ENCODE results near the gene RNF214. TPM values are rescaled to one million over a fixed set of nuclear protein-coding genes. Genes with fewer than 3 reads are reported as not detected.

Gene RNF214
- total RNA-seq, 1 donor from 2014 or later = 39.9 TPM

- no peak for TF ChIP-seq CTCF (IDR thresholded peaks at IDR 0.05; ENCODE audit: unreplicated experiment)
- DNase-seq (ENCODE audit: low spot score in 2 of 2, unreplicated experiment in 2 of 2) = no peak
- no peak overlapping the region for H3K4me3 Mint-ChIP-seq
- peaks cover 16% of the 10 kb centered on the region for H3K36me3 Mint-ChIP-seq
- H3K27ac Mint-ChIP-seq = no peak overlapping the region
- no peaks in the 10 kb centered on the region for H3K27me3 Mint-ChIP-seq (ENCODE audit: low read depth)
- H3K4me1 Mint-ChIP-seq = peaks cover 3% of the 10 kb centered on the region
- no peaks in the 10 kb centered on the region for H3K9me3 Mint-ChIP-seq
These were observed 102.4 kb downstream of the RNF214 start for GRCh38 chr11:117334896-117335295.

GRCh38 chr11:117335399-117335798 is 102.9 kb downstream of the RNF214 start:
- Mint-ChIP-seq H3K4me3 (no peak overlapping the region), H3K27ac (no peak overlapping the region), H3K36me3 (peaks cover 20% of the 10 kb centered on the region), H3K27me3 (ENCODE audit: low read depth) (no peaks in the 10 kb centered on the region), H3K9me3 (no peaks in the 10 kb centered on the region), H3K4me1 (no peaks in the 10 kb centered on the region)
- DNase-seq (ENCODE audit: low spot score in 2 of 2, unreplicated experiment in 2 of 2) = no peak
- TF ChIP-seq CTCF (IDR thresholded peaks at IDR 0.05; ENCODE audit: unreplicated experiment) = no peak

Other genes starting within 250 kb of the RNF214 start
- 28.1 to 38.1 TPM (median 35.6 TPM) in 3 replicates for gene SIK3, start 134.2 kb upstream of the RNF214 start, total RNA-seq
- gene PAFAH1B2, start 88.4 kb upstream of the RNF214 start, total RNA-seq = 95.0 to 98.6 TPM (median 97.3 TPM) in 3 replicates
- 37.6 to 41.7 TPM (median 39.4 TPM) in 3 replicates for gene SIDT2, start 53.9 kb upstream of the RNF214 start, total RNA-seq
- gene TAGLN, start 33.3 kb upstream of the RNF214 start, total RNA-seq = 192 to 206 TPM (median 197 TPM) in 3 replicates
- 57.0 to 66.0 TPM (median 64.4 TPM) in 3 replicates for gene PCSK7, start 598 bp upstream of the RNF214 start, total RNA-seq
- 15.8 to 20.0 TPM (median 16.6 TPM) in 3 replicates for gene BACE1-AS, start 58.7 kb downstream of the RNF214 start, total RNA-seq
- 38.1 to 40.9 TPM (median 40.3 TPM) in 3 replicates for gene BACE1, start 83.6 kb downstream of the RNF214 start, total RNA-seq
- 46.2 to 51.1 TPM (median 48.6 TPM) in 3 replicates for gene CEP164, start 95.2 kb downstream of the RNF214 start, total RNA-seq